Activated CD4-positive, alpha-beta memory T cell treated with anti-CD3 and anti-CD28 coated beads for 36 hours (primary cell): Measurements from ENCODE around the gene SDK1. TPM values are rescaled to one million over a fixed set of nuclear protein-coding genes. Genes with fewer than 3 reads are reported as not detected.
"Not testable (repeated sequence)": the region's sequence is repeated elsewhere in the genome, so short reads cannot be mapped to it uniquely, and the experiment has no call there.

Experiments used
- CTCF ChIA-PET: fragments of 350-600 bp; sonication (Branson Sonifier 250); formaldehyde crosslinking; loops from one replicate; lab custom pipeline; 2021; ENCODE audit warnings: antibody characterized with exemption, inconsistent platforms; lab: Charles Lee
- POLR2A ChIA-PET: fragments of 350-600 bp; sonication (Branson Sonifier 250); formaldehyde crosslinking; loops from one replicate; lab custom pipeline; 2021; ENCODE audit warnings: antibody characterized with exemption; lab: Charles Lee
- DNase-seq: peaks from one replicate; pipeline ENCODE4 v3.0.0-alpha.2; 2020
- H3K27ac Mint-ChIP-seq: one replicate; pipeline ENCODE4 v1.8.0; 2021; ENCODE audit warnings: mixed read lengths
- H3K27me3 Mint-ChIP-seq: one replicate; pipeline ENCODE4 v1.8.0; 2021; ENCODE audit warnings: mixed read lengths
- H3K36me3 Mint-ChIP-seq: one replicate; pipeline ENCODE4 v1.8.0; 2021; ENCODE audit warnings: mixed read lengths
- H3K4me1 Mint-ChIP-seq: one replicate; pipeline ENCODE4 v1.8.0; 2021; ENCODE audit warnings: low read depth, mixed read lengths
- H3K4me3 Mint-ChIP-seq: one replicate; pipeline ENCODE4 v1.8.0; 2021; ENCODE audit warnings: mild to moderate bottlenecking, mixed read lengths
- H3K9me3 Mint-ChIP-seq: one replicate; pipeline ENCODE4 v1.8.0; 2021; ENCODE audit warnings: mixed read lengths
- intact Hi-C: fragments of 100-400 bp; cut with micrococcal nuclease; formaldehyde crosslinking; loops from one replicate; pipeline ENCODE4 v1.15.1; 2023
- total RNA-seq, 2 experiments: library from RNA; stranded (reverse); gene quantifications; one replicate each; pipeline ENCODE4 v1.2.3, GENCODE V29; 2021

SDK1 gene
- total RNA-seq, 2 experiments from 2014 or later = 0.14 to 0.24 TPM

GRCh38 chr7:4209126-4209525, 908.1 kb downstream of the SDK1 start:
- intact Hi-C loops = no loop called here
- Mint-ChIP-seq H3K27ac (no peak overlapping the region), H3K36me3 (no peaks in the 10 kb centered on the region), H3K9me3 (no peaks in the 10 kb centered on the region), H3K4me1 (no peaks in the 10 kb centered on the region), H3K4me3 (no peak overlapping the region), H3K27me3 (no peaks in the 10 kb centered on the region)
- DNase-seq = no peak
- CTCF ChIA-PET = no interaction called here
- POLR2A ChIA-PET = interaction anchor here (0.6 kb wide), 1 partner anchor 24 kb away, joined by 3 read pairs; no protein-coding TSS in a partner anchor

GRCh38 chr7:4209966-4210365, 908.9 kb downstream of the SDK1 start:
- no peak overlapping the region for H3K4me3 Mint-ChIP-seq
- POLR2A ChIA-PET = interaction anchor here (0.6 kb wide), 1 partner anchor 25 kb away, joined by 3 read pairs; no protein-coding TSS in a partner anchor
- no peaks in the 10 kb centered on the region for H3K36me3 Mint-ChIP-seq
- no peak overlapping the region for H3K27ac Mint-ChIP-seq
- H3K9me3 Mint-ChIP-seq = no peaks in the 10 kb centered on the region
- H3K4me1 Mint-ChIP-seq = no peaks in the 10 kb centered on the region
- H3K27me3 Mint-ChIP-seq = no peaks in the 10 kb centered on the region
- no peak for DNase-seq
- intact Hi-C loops = no loop called here
- CTCF ChIA-PET = no interaction called here

- Mint-ChIP-seq H3K27me3 (no peaks in the 10 kb centered on the region), H3K4me1 (no peaks in the 10 kb centered on the region), H3K27ac (no peak overlapping the region), H3K9me3 (no peaks in the 10 kb centered on the region), H3K36me3 (no peaks in the 10 kb centered on the region), H3K4me3 (no peak overlapping the region)
- POLR2A ChIA-PET = no interaction called here
- no peak for DNase-seq
- intact Hi-C loops = no loop called here
- CTCF ChIA-PET = no interaction called here
Observed at GRCh38 chr7:4210821-4211220, 909.8 kb downstream of the SDK1 start.

- no peaks in the 10 kb centered on the region for H3K36me3 Mint-ChIP-seq
- no peaks in the 10 kb centered on the region for H3K9me3 Mint-ChIP-seq
- POLR2A ChIA-PET = no interaction called here
- DNase-seq = no peak
- intact Hi-C loops = no loop called here
- CTCF ChIA-PET = no interaction called here
- no peak overlapping the region for H3K27ac Mint-ChIP-seq
- H3K27me3 Mint-ChIP-seq = no peaks in the 10 kb centered on the region
- H3K4me3 Mint-ChIP-seq = no peak overlapping the region
- H3K4me1 Mint-ChIP-seq = no peaks in the 10 kb centered on the region
Observed at GRCh38 chr7:4211261-4211660, 910.2 kb downstream of the SDK1 start.

GRCh38 chr7:4212376-4212775, 911.3 kb downstream of the SDK1 start:
- Mint-ChIP-seq H3K27me3 (no peaks in the 10 kb centered on the region), H3K4me3 (no peak overlapping the region), H3K4me1 (no peaks in the 10 kb centered on the region), H3K36me3 (no peaks in the 10 kb centered on the region), H3K27ac (no peak overlapping the region), H3K9me3 (no peaks in the 10 kb centered on the region)
- no peak for DNase-seq
- CTCF ChIA-PET = no interaction called here
- POLR2A ChIA-PET = no interaction called here
- intact Hi-C loops = no loop called here

- no peak overlapping the region for H3K27ac Mint-ChIP-seq
- ChIA-PET POLR2A (no interaction called here), CTCF (no interaction called here)
- DNase-seq = no peak
- intact Hi-C loops = no loop called here
- no peak overlapping the region for H3K4me3 Mint-ChIP-seq
- no peaks in the 10 kb centered on the region for H3K27me3 Mint-ChIP-seq
- no peaks in the 10 kb centered on the region for H3K36me3 Mint-ChIP-seq
- H3K9me3 Mint-ChIP-seq = no peaks in the 10 kb centered on the region
- no peaks in the 10 kb centered on the region for H3K4me1 Mint-ChIP-seq
Observed at GRCh38 chr7:4214291-4215155, 913.5 kb downstream of the SDK1 start.

- no peaks in the 10 kb centered on the region for H3K4me1 Mint-ChIP-seq
- no peak overlapping the region for H3K27ac Mint-ChIP-seq
- ChIA-PET CTCF (no interaction called here), POLR2A (no interaction called here)
- DNase-seq = no peak
- H3K27me3 Mint-ChIP-seq = no peaks in the 10 kb centered on the region
- no peaks in the 10 kb centered on the region for H3K36me3 Mint-ChIP-seq
- H3K4me3 Mint-ChIP-seq = no peak overlapping the region
- intact Hi-C loops = no loop called here
- H3K9me3 Mint-ChIP-seq = no peaks in the 10 kb centered on the region
Observed at GRCh38 chr7:4215176-4215720, 914.2 kb downstream of the SDK1 start.

- Mint-ChIP-seq H3K4me3 (no peak overlapping the region), H3K27me3 (no peaks in the 10 kb centered on the region), H3K9me3 (no peaks in the 10 kb centered on the region), H3K27ac (no peak overlapping the region), H3K36me3 (no peaks in the 10 kb centered on the region), H3K4me1 (no peaks in the 10 kb centered on the region)
- ChIA-PET CTCF (no interaction called here), POLR2A (no interaction called here)
- no peak for DNase-seq
- intact Hi-C loops = no loop called here
Observed at GRCh38 chr7:4216016-4216415, 915.0 kb downstream of the SDK1 start.

- POLR2A ChIA-PET, H3K36me3 Mint-ChIP-seq, DNase-seq, H3K27me3 Mint-ChIP-seq, CTCF ChIA-PET, H3K27ac Mint-ChIP-seq, H3K4me3 Mint-ChIP-seq, H3K9me3 Mint-ChIP-seq, H3K4me1 Mint-ChIP-seq, intact Hi-C loops: not testable (repeated sequence)
Observed at GRCh38 chr7:4217126-4217660, 916.1 kb downstream of the SDK1 start.

GRCh38 chr7:4218481-4218880, 917.4 kb downstream of the SDK1 start:
- no peaks in the 10 kb centered on the region for H3K4me1 Mint-ChIP-seq
- H3K4me3 Mint-ChIP-seq = no peak overlapping the region
- CTCF ChIA-PET = no interaction called here
- POLR2A ChIA-PET = no interaction called here
- H3K27ac Mint-ChIP-seq = no peak overlapping the region
- H3K36me3 Mint-ChIP-seq = no peaks in the 10 kb centered on the region
- no peaks in the 10 kb centered on the region for H3K9me3 Mint-ChIP-seq
- intact Hi-C loops = no loop called here
- DNase-seq = no peak
- H3K27me3 Mint-ChIP-seq = no peaks in the 10 kb centered on the region

GRCh38 chr7:4220011-4220410, 919.0 kb downstream of the SDK1 start:
- H3K9me3 Mint-ChIP-seq = no peaks in the 10 kb centered on the region
- intact Hi-C loops = no loop called here
- ChIA-PET POLR2A (interaction anchor here (0.6 kb wide), 1 partner anchor 206 kb away, joined by 3 read pairs; no protein-coding TSS in a partner anchor), CTCF (no interaction called here)
- no peaks in the 10 kb centered on the region for H3K4me1 Mint-ChIP-seq
- H3K27me3 Mint-ChIP-seq = no peaks in the 10 kb centered on the region
- no peaks in the 10 kb centered on the region for H3K36me3 Mint-ChIP-seq
- no peak for DNase-seq
- H3K27ac Mint-ChIP-seq = no peak overlapping the region
- no peak overlapping the region for H3K4me3 Mint-ChIP-seq

- no peaks in the 10 kb centered on the region for H3K9me3 Mint-ChIP-seq
- CTCF ChIA-PET = no interaction called here
- no peak overlapping the region for H3K27ac Mint-ChIP-seq
Observed at GRCh38 chr7:4221043-4221442, 920.0 kb downstream of the SDK1 start.

More at GRCh38 chr7:4221043-4221442, 920.0 kb downstream of the SDK1 start:
- Mint-ChIP-seq H3K27me3 (no peaks in the 10 kb centered on the region), H3K36me3 (no peaks in the 10 kb centered on the region), H3K4me1 (no peaks in the 10 kb centered on the region), H3K4me3 (no peak overlapping the region)
- no peak for DNase-seq
- POLR2A ChIA-PET = no interaction called here
- intact Hi-C loops = no loop called here
